ENCODE data around the gene CCDC146. TPM values are rescaled to one million over a fixed set of nuclear protein-coding genes. Genes with fewer than 3 reads are reported as not detected.
"Not testable (repeated sequence)": the region's sequence is repeated elsewhere in the genome, so short reads cannot be mapped to it uniquely, and the experiment has no call there.

The CCDC146 gene
- total and polyA plus RNA-seq, 9 of the 15 experiments (the other 6 are each of a cell fraction or from before 2014, with no cell fraction given), result 0.10 to 0.98 (median 0.26) TPM; not detected in 1

- TF ChIP-seq, protein P1, sequence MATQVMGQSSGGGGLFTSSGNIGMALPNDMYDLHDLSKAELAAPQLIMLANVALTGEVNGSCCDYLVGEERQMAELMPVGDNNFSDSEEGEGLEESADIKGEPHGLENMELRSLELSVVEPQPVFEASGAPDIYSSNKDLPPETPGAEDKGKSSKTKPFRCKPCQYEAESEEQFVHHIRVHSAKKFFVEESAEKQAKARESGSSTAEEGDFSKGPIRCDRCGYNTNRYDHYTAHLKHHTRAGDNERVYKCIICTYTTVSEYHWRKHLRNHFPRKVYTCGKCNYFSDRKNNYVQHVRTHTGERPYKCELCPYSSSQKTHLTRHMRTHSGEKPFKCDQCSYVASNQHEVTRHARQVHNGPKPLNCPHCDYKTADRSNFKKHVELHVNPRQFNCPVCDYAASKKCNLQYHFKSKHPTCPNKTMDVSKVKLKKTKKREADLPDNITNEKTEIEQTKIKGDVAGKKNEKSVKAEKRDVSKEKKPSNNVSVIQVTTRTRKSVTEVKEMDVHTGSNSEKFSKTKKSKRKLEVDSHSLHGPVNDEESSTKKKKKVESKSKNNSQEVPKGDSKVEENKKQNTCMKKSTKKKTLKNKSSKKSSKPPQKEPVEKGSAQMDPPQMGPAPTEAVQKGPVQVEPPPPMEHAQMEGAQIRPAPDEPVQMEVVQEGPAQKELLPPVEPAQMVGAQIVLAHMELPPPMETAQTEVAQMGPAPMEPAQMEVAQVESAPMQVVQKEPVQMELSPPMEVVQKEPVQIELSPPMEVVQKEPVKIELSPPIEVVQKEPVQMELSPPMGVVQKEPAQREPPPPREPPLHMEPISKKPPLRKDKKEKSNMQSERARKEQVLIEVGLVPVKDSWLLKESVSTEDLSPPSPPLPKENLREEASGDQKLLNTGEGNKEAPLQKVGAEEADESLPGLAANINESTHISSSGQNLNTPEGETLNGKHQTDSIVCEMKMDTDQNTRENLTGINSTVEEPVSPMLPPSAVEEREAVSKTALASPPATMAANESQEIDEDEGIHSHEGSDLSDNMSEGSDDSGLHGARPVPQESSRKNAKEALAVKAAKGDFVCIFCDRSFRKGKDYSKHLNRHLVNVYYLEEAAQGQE (IDR thresholded peaks at IDR 0.05; ENCODE audit: borderline replicate concordance), result peak; percentile 66
- TF ChIP-seq, protein P1 (CRISPR knock-in tag; IDR thresholded peaks at IDR 0.05; ENCODE audit: low read depth), result not testable (repeated sequence)
- TF ChIP-seq CREB1 (IDR thresholded peaks at IDR 0.05) (peak; percentile 73), CREB1 (CRISPR knock-in tag; IDR thresholded peaks at IDR 0.05) (peak; percentile 55; the same call in 1 of the 2 replicates), ETS1 (conservative IDR thresholded peaks at IDR 0.05; ENCODE audit: control insufficient read depth, low read depth, low read length) (peak; percentile 97; the same call in 1 of the 2 replicates), NEUROD1 (IDR thresholded peaks at IDR 0.05; ENCODE audit: borderline replicate concordance, low read depth, low read length, partially characterized antibody) (peak; percentile 58), ZNF395 (CRISPR knock-in tag; IDR thresholded peaks at IDR 0.05) (peak; percentile 83; the same call in 1 of the 2 replicates), BACH1 (tag; IDR thresholded peaks at IDR 0.05) (peak; percentile 29; the same call in 1 of the 2 replicates), HNRNPLL (IDR thresholded peaks at IDR 0.05; ENCODE audit: low read depth, low read length, poor library complexity, severe bottlenecking) (peak; percentile 58), JUND (IDR thresholded peaks at IDR 0.05; ENCODE audit: borderline replicate concordance, low read depth, low read length) (peak; percentile 72), JUND (tag; IDR thresholded peaks at IDR 0.05; ENCODE audit: borderline replicate concordance, low read depth, low read length) (peak; percentile 46; the same call in 1 of the 3 replicates), ZNF165 (CRISPR knock-in tag; IDR thresholded peaks at IDR 0.05; ENCODE audit: borderline replicate concordance) (0 out of 2 replicates have a peak, but pooled peaks have one; percentile 19), NR2C2 (CRISPR knock-in tag; IDR thresholded peaks at IDR 0.05) (peak; percentile 99), NR2C2 (tag; IDR thresholded peaks at IDR 0.05) (peak; percentile 99), POLR2G (IDR thresholded peaks at IDR 0.05; ENCODE audit: low read depth, low read length) (peak; percentile 59), POLR2AphosphoS5 (IDR thresholded peaks at IDR 0.05; ENCODE audit: control insufficient read depth, insufficient read depth, low read depth, low read length) (0 out of 2 replicates have a peak, but pooled peaks have one; percentile 28)
Observed at GRCh38 chr7:77121860-77122681, at the start of gene CCDC146 (continued).

Measured in K562 (cell line).